ENCODE results near the gene GSTA4. TPM values are rescaled to one million over a fixed set of nuclear protein-coding genes. Genes with fewer than 3 reads are reported as not detected.

The GSTA4 gene
- total and polyA plus RNA-seq, 2 experiments from 2014 or later = 19.3 to 29.9 TPM

DNA sequence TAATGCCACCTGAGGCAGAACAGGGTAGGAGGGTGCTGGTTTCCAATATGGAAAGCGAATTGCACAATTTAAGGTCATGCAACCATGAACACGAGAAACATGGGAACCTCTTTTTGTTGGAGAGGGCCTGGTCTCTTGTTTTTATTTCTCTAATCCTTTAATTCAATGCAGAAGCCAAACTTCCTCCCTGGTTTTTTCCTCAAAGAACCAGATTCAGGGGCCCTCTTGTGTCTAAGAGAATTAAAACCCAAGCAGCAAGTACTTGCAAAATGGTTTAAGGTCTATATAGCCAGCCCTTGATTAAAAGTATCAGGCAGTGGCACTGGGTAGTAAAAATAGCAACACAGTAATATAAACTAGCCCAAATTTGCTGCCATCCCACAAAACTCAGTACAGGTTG, 19.5 kb downstream of the GSTA4 start:
- TF ChIP-seq, protein P1, sequence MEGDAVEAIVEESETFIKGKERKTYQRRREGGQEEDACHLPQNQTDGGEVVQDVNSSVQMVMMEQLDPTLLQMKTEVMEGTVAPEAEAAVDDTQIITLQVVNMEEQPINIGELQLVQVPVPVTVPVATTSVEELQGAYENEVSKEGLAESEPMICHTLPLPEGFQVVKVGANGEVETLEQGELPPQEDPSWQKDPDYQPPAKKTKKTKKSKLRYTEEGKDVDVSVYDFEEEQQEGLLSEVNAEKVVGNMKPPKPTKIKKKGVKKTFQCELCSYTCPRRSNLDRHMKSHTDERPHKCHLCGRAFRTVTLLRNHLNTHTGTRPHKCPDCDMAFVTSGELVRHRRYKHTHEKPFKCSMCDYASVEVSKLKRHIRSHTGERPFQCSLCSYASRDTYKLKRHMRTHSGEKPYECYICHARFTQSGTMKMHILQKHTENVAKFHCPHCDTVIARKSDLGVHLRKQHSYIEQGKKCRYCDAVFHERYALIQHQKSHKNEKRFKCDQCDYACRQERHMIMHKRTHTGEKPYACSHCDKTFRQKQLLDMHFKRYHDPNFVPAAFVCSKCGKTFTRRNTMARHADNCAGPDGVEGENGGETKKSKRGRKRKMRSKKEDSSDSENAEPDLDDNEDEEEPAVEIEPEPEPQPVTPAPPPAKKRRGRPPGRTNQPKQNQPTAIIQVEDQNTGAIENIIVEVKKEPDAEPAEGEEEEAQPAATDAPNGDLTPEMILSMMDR (conservative IDR thresholded peaks at IDR 0.05; ENCODE audit: low read depth in 2 of 2) = 0 out of 4 replicates have a peak, but pooled peaks of 1 of the 2 experiments have one; percentile 18
- TF ChIP-seq, protein P2, sequence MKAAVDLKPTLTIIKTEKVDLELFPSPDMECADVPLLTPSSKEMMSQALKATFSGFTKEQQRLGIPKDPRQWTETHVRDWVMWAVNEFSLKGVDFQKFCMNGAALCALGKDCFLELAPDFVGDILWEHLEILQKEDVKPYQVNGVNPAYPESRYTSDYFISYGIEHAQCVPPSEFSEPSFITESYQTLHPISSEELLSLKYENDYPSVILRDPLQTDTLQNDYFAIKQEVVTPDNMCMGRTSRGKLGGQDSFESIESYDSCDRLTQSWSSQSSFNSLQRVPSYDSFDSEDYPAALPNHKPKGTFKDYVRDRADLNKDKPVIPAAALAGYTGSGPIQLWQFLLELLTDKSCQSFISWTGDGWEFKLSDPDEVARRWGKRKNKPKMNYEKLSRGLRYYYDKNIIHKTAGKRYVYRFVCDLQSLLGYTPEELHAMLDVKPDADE (IDR thresholded peaks at IDR 0.05) = no peak
- ATAC-seq (no peak), DNase-seq (ENCODE audit: low spot score) (no peak)
- Mint-ChIP-seq H3K4me1 (peaks cover 12% of the 10 kb centered on the region), H3K4me3 (no peak overlapping the region), H3K27ac (no peak overlapping the region), H3K9me3 (no peaks in the 10 kb centered on the region), H3K27me3 (ENCODE audit: insufficient read depth, low read depth, poor library complexity) (peaks cover 1% of the 10 kb centered on the region), H3K36me3 (ENCODE audit: low read depth) (no peaks in the 10 kb centered on the region)
- H3K4me3 ChIP-seq = no peak overlapping the region
- peak overlapping the region; percentile 80; the same call in 1 of the 2 replicates for H2AFZ ChIP-seq
- H3K27me3 ChIP-seq (ENCODE audit: insufficient read depth) = no peaks in the 10 kb centered on the region
- H3K9me2 ChIP-seq (ENCODE audit: insufficient read depth) = no peaks in the 10 kb centered on the region
- H3K27ac ChIP-seq (ENCODE audit: low read depth) = no peak overlapping the region
- no peaks in the 10 kb centered on the region for H4K20me1 ChIP-seq (replicated peaks; ENCODE audit: insufficient read depth)
- no peaks in the 10 kb centered on the region for H3K36me3 ChIP-seq (ENCODE audit: insufficient read depth)
- H3F3A ChIP-seq (replicated peaks; ENCODE audit: low read depth) = no peaks in the 10 kb centered on the region
- no peaks in the 10 kb centered on the region for H3K79me2 ChIP-seq (replicated peaks; ENCODE audit: insufficient read depth)
- H3K4me2 ChIP-seq = no peak overlapping the region
- no peaks in the 10 kb centered on the region for H3K4me1 ChIP-seq (ENCODE audit: insufficient read depth)

DNA sequence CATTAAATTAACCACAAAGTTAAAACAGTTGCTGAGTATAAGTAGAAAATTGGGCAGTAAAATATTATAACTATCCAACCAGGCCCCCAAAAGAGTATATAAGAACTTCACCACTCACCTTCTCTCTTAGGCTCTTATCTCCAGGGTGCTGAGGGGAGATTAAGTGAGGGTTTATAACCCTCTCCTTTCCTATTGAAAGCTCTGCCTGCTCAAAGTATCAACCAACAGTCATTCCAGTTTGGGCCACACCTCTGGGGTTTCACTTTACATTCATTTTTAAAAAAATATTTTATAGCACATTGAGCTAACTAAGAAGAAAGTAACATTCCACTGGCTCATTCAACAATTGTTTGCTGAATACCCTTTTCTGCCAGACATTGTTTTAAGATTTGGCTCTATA, 22.1 kb downstream of the GSTA4 start:
- DNase-seq (ENCODE audit: low spot score) (no peak), ATAC-seq (no peak)
- H3K27ac ChIP-seq (ENCODE audit: low read depth) = no peak overlapping the region
- H4K20me1 ChIP-seq (replicated peaks; ENCODE audit: insufficient read depth) = no peaks in the 10 kb centered on the region
- no peak overlapping the region for H3K27ac Mint-ChIP-seq
- no peak overlapping the region for H2AFZ ChIP-seq
- no peaks in the 10 kb centered on the region for H3K4me1 ChIP-seq (ENCODE audit: insufficient read depth)
- H3K36me3 ChIP-seq (ENCODE audit: insufficient read depth) = no peaks in the 10 kb centered on the region
- H3K9me3 Mint-ChIP-seq = no peaks in the 10 kb centered on the region
- no peaks in the 10 kb centered on the region for H3K9me2 ChIP-seq (ENCODE audit: insufficient read depth)
- peaks cover 12% of the 10 kb centered on the region for H3K4me1 Mint-ChIP-seq
- H3K27me3 Mint-ChIP-seq (ENCODE audit: insufficient read depth, low read depth, poor library complexity) = peaks cover 4% of the 10 kb centered on the region
- no peaks in the 10 kb centered on the region for H3K79me2 ChIP-seq (replicated peaks; ENCODE audit: insufficient read depth)
- H3F3A ChIP-seq (replicated peaks; ENCODE audit: low read depth) = no peaks in the 10 kb centered on the region
- no peak overlapping the region for H3K4me2 ChIP-seq
- H3K4me3 Mint-ChIP-seq = no peak overlapping the region
- no peaks in the 10 kb centered on the region for H3K36me3 Mint-ChIP-seq (ENCODE audit: low read depth)
- H3K4me3 ChIP-seq = no peak overlapping the region
- H3K27me3 ChIP-seq (ENCODE audit: insufficient read depth) = no peaks in the 10 kb centered on the region
- TF ChIP-seq POLR2AphosphoS5 (IDR thresholded peaks at IDR 0.05; ENCODE audit: low read depth) (no peak), JUNB (IDR thresholded peaks at IDR 0.05; ENCODE audit: unreplicated experiment) (no peak), ZNF331 (CRISPR knock-in tag; IDR thresholded peaks at IDR 0.05; ENCODE audit: low read depth) (no peak), CREB1 (CRISPR knock-in tag; IDR thresholded peaks at IDR 0.05; ENCODE audit: low read depth) (no peak), EZH2phosphoT487 (IDR thresholded peaks at IDR 0.05; ENCODE audit: unreplicated experiment) (no peak)
- TF ChIP-seq, protein P1 (conservative IDR thresholded peaks at IDR 0.05; ENCODE audit: low read depth in 2 of 2) = no peak
- TF ChIP-seq, protein P3, sequence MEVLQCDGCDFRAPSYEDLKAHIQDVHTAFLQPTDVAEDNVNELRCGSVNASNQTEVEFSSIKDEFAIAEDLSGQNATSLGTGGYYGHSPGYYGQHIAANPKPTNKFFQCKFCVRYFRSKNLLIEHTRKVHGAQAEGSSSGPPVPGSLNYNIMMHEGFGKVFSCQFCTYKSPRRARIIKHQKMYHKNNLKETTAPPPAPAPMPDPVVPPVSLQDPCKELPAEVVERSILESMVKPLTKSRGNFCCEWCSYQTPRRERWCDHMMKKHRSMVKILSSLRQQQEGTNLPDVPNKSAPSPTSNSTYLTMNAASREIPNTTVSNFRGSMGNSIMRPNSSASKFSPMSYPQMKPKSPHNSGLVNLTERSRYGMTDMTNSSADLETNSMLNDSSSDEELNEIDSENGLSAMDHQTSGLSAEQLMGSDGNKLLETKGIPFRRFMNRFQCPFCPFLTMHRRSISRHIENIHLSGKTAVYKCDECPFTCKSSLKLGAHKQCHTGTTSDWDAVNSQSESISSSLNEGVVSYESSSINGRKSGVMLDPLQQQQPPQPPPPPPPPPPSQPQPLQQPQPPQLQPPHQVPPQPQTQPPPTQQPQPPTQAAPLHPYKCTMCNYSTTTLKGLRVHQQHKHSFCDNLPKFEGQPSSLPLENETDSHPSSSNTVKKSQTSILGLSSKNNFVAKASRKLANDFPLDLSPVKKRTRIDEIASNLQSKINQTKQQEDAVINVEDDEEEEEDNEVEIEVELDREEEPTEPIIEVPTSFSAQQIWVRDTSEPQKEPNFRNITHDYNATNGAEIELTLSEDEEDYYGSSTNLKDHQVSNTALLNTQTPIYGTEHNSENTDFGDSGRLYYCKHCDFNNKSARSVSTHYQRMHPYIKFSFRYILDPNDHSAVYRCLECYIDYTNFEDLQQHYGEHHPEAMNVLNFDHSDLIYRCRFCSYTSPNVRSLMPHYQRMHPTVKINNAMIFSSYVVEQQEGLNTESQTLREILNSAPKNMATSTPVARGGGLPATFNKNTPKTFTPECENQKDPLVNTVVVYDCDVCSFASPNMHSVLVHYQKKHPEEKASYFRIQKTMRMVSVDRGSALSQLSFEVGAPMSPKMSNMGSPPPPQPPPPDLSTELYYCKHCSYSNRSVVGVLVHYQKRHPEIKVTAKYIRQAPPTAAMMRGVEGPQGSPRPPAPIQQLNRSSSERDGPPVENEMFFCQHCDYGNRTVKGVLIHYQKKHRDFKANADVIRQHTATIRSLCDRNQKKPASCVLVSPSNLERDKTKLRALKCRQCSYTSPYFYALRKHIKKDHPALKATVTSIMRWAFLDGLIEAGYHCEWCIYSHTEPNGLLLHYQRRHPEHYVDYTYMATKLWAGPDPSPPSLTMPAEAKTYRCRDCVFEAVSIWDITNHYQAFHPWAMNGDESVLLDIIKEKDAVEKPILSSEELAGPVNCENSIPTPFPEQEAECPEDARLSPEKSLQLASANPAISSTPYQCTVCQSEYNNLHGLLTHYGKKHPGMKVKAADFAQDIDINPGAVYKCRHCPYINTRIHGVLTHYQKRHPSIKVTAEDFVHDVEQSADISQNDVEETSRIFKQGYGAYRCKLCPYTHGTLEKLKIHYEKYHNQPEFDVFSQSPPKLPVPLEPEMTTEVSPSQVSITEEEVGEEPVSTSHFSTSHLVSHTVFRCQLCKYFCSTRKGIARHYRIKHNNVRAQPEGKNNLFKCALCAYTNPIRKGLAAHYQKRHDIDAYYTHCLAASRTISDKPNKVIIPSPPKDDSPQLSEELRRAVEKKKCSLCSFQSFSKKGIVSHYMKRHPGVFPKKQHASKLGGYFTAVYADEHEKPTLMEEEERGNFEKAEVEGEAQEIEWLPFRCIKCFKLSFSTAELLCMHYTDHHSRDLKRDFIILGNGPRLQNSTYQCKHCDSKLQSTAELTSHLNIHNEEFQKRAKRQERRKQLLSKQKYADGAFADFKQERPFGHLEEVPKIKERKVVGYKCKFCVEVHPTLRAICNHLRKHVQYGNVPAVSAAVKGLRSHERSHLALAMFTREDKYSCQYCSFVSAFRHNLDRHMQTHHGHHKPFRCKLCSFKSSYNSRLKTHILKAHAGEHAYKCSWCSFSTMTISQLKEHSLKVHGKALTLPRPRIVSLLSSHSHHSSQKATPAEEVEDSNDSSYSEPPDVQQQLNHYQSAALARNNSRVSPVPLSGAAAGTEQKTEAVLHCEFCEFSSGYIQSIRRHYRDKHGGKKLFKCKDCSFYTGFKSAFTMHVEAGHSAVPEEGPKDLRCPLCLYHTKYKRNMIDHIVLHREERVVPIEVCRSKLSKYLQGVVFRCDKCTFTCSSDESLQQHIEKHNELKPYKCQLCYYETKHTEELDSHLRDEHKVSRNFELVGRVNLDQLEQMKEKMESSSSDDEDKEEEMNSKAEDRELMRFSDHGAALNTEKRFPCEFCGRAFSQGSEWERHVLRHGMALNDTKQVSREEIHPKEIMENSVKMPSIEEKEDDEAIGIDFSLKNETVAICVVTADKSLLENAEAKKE (CRISPR knock-in tag; IDR thresholded peaks at IDR 0.05) = no peak
- TF ChIP-seq, protein P2 (IDR thresholded peaks at IDR 0.05) = no peak
